ENCODE data around the gene SDCCAG8. TPM values are rescaled to one million over a fixed set of nuclear protein-coding genes. Genes with fewer than 3 reads are reported as not detected.

The SDCCAG8 gene
- total RNA-seq, 2 donors from 2014 or later = 23.2 to 91.0 TPM

DNA sequence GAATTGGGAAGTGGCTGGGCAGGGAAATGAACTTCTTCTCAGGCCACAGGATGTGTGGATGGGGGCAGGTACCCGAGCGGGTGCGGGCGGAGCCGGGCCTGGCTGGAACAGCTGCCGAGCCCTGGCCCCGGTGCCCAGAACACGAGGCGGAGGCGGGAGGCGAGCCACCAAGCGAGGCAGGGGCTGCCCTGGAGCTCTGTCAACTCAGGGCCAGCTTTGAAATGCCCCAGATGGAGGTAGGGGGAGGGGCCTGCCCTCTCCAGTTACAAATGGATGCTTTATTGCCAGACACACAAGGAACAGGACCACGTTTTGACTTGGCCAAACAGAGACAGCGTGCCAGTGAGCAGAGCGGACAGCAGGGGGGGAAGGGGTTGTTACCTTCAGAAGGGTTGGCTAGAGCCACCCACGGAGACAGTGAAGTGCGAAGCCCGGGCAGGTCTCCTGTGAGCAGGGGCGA is 240.4 kb downstream of the SDCCAG8 start:
- H3K9me3 ChIP-seq = no peaks in the 10 kb centered on the region
- H3K36me3 ChIP-seq = no peaks in the 10 kb centered on the region
- peaks cover 0 to 14% of the 10 kb centered on the region in 2 donors for H3K4me1 ChIP-seq (ENCODE audit: control insufficient read depth in 1 of 2, low read depth in 2 of 2)
- ATAC-seq (ENCODE audit: insufficient number of reproducible peaks, low FRiP score, low read depth) (no peak), DNase-seq (ENCODE audit: low spot score) (no peak)
- TF ChIP-seq, protein P1, sequence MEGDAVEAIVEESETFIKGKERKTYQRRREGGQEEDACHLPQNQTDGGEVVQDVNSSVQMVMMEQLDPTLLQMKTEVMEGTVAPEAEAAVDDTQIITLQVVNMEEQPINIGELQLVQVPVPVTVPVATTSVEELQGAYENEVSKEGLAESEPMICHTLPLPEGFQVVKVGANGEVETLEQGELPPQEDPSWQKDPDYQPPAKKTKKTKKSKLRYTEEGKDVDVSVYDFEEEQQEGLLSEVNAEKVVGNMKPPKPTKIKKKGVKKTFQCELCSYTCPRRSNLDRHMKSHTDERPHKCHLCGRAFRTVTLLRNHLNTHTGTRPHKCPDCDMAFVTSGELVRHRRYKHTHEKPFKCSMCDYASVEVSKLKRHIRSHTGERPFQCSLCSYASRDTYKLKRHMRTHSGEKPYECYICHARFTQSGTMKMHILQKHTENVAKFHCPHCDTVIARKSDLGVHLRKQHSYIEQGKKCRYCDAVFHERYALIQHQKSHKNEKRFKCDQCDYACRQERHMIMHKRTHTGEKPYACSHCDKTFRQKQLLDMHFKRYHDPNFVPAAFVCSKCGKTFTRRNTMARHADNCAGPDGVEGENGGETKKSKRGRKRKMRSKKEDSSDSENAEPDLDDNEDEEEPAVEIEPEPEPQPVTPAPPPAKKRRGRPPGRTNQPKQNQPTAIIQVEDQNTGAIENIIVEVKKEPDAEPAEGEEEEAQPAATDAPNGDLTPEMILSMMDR (IDR thresholded peaks at IDR 0.05) = no peak
- no peaks in the 10 kb centered on the region for H3K27me3 ChIP-seq (replicated peaks; ENCODE audit: insufficient read depth)
- H3K27ac ChIP-seq = peak overlapping the region; percentile 53 to 75
- H3K4me3 ChIP-seq = peak overlapping the region; percentile 15

DNA sequence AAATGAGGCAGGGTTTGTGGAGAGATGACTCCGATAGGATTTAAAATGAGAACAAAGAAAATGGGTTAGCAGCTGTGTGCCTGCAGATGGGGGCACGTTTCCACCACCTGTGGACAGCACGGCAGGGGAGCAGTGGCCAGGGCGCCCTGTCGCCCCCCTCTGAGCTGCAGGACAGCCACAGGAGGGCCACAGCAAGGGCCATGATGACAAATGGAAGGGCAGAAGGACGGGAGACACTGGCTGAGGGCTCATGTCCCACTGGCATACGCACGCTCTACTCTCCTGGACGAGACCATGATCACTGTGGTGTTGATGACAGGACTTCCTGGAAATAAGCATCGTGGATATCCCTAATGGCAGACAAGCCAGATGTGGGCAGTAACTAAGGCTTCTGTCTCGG is 241.0 kb downstream of the SDCCAG8 start:
- H3K4me3 ChIP-seq = no peak overlapping the region
- peak overlapping the region in 1 of 2 donors; percentile 53 for H3K27ac ChIP-seq
- ATAC-seq (ENCODE audit: insufficient number of reproducible peaks, low FRiP score, low read depth) = no peak
- TF ChIP-seq, protein P1 (IDR thresholded peaks at IDR 0.05) = no peak
- no peaks in the 10 kb centered on the region for H3K27me3 ChIP-seq (replicated peaks; ENCODE audit: insufficient read depth)
- H3K4me1 ChIP-seq (ENCODE audit: control insufficient read depth in 1 of 2, low read depth in 2 of 2) = peaks cover 0 to 14% of the 10 kb centered on the region in 2 donors
- DNase-seq (ENCODE audit: low spot score) = no peak
- H3K36me3 ChIP-seq = no peaks in the 10 kb centered on the region
- H3K9me3 ChIP-seq = no peaks in the 10 kb centered on the region

DNA sequence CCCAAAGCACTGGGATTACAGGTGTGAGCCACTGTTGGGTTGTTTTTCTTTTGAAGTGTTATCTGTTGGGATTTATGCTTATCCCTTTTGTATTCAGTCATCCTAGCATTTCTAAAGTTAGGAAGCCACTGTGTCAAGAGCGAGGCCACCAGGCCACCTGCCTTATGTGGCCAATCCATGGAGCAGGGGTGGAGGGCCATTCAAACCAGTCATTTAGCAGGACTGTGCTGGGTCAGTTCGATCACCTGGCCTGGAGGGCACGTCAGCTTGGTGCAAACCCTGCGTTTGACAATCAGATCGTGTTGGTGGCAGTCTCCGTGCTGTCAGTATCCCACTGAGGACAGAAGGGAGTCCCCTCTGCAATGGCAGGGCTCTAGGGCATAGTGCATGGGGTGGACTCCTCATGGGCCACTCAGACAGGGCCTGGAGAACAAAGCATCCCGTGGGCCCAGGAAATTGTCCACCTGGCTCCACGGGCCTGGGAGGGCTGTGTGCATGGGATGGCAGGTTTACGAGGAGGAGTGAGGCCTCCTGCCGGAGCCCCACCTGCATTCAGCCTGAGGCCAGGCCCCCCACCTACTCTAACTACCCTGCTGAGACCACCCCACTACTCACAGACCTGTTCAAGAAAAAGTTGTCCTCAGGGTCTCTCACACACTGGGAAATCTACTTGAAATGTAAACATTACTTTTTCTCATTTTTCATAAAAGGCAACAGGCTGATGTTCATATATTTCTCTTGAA is 242.3 kb downstream of the SDCCAG8 start:
- Histone ChIP-seq H3K27me3 (replicated peaks; ENCODE audit: insufficient read depth) (no peaks in the 10 kb centered on the region), H3K27ac (no peak overlapping the region), H3K9me3 (no peaks in the 10 kb centered on the region), H3K4me1 (ENCODE audit: control insufficient read depth in 1 of 2, low read depth in 2 of 2) (peaks cover 0 to 14% of the 10 kb centered on the region in 2 donors), H3K36me3 (no peaks in the 10 kb centered on the region), H3K4me3 (no peak overlapping the region)
- ATAC-seq (ENCODE audit: insufficient number of reproducible peaks, low FRiP score, low read depth) (no peak), DNase-seq (ENCODE audit: low spot score) (no peak)
- TF ChIP-seq, protein P1 (IDR thresholded peaks at IDR 0.05) = no peak

DNA sequence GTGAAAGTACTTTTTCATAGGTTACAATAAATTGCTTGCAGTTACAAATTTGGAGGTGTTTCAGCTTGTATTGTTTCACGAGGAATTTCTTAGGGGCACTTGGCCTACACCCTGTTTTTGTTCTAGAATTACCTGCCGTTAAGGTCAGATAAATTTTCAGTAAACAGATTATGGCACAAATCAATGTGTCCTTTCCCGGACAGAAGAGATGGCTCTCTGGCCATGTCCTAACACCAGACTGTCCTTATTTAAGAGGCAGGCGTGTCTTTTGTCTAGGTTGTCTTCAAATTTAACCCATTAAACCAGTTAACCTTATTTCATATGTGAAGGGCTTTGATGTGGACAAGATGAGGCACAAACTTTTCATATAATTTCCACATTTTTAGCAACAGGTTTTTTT is 243.4 kb downstream of the SDCCAG8 start:
- Histone ChIP-seq H3K27me3 (replicated peaks; ENCODE audit: insufficient read depth) (no peaks in the 10 kb centered on the region), H3K4me1 (ENCODE audit: control insufficient read depth in 1 of 2, low read depth in 2 of 2) (peaks cover 0 to 14% of the 10 kb centered on the region in 2 donors), H3K27ac (no peak overlapping the region), H3K9me3 (no peaks in the 10 kb centered on the region), H3K4me3 (no peak overlapping the region), H3K36me3 (no peaks in the 10 kb centered on the region)
- DNase-seq (ENCODE audit: low spot score) = no peak
- no peak for ATAC-seq (ENCODE audit: insufficient number of reproducible peaks, low FRiP score, low read depth)
- TF ChIP-seq, protein P1 (IDR thresholded peaks at IDR 0.05) = no peak

DNA sequence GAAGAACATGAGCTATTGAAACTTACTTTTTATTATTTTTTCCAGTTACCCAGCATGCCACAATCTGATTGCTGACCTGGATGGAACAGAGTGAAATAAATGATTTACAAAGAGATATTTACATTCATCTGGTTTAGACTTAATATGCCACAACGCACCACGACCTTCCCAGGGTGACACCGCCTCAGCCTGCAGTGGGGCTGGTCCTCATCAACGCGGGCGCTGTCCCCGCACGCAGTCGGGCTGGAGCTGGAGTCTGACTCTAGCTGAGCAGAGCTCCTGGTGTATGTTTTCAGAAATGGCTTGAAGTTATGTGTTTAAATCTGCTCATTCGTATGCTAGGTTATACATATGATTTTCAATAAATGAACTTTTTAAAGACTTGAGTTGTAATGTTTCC is 243.9 kb downstream of the SDCCAG8 start:
- peaks cover 0 to 14% of the 10 kb centered on the region in 2 donors for H3K4me1 ChIP-seq (ENCODE audit: control insufficient read depth in 1 of 2, low read depth in 2 of 2)
- no peaks in the 10 kb centered on the region for H3K27me3 ChIP-seq (replicated peaks; ENCODE audit: insufficient read depth)
- no peak for DNase-seq (ENCODE audit: low spot score)
- TF ChIP-seq, protein P1 (IDR thresholded peaks at IDR 0.05) = no peak
- H3K4me3 ChIP-seq = no peak overlapping the region
- H3K27ac ChIP-seq = no peak overlapping the region
- H3K9me3 ChIP-seq = no peaks in the 10 kb centered on the region
- peaks cover under 1% of the 10 kb centered on the region for H3K36me3 ChIP-seq
- ATAC-seq (ENCODE audit: insufficient number of reproducible peaks, low FRiP score, low read depth) = no peak

Measured in thoracic aorta (tissue), 2 donors.